Neural cell (in vitro differentiated cells): ENCODE results near the gene ANKRD44.

Source experiments
- CTCF ChIP-seq: fragments of 450-650 bp; IDR thresholded peaks from 2 replicates; pipeline ENCODE4 v1.5.1; 2014; ENCODE audit warnings: antibody characterized with exemption, mild to moderate bottlenecking, moderate library complexity; ENCODE audit not compliant: poor library complexity, severe bottlenecking
- EZH2 ChIP-seq: fragments of 200-600, 300-800 bp; shearing (Covaris generic), sonication (generic); IDR thresholded peaks from 2 replicates; pipeline ENCODE4 v1.6.1; 2014; ENCODE audit warnings: antibody characterized with exemption, low read length, borderline replicate concordance, mild to moderate bottlenecking; ENCODE audit not compliant: insufficient read depth, poor library complexity, severe bottlenecking
- REST ChIP-seq: IDR thresholded peaks from 2 replicates; pipeline ENCODE4 v1.6.1; 2012; ENCODE audit warnings: borderline replicate concordance
- TAF1 ChIP-seq: IDR thresholded peaks from 2 replicates; pipeline ENCODE4 v1.6.1; 2012; ENCODE audit warnings: low read depth

- TF ChIP-seq CTCF (no peak), REST (no peak), EZH2 (no peak), TAF1 (no peak)
Measured at GRCh38 chr2:197234671-197235191, 75.8 kb downstream of the ANKRD44 start.
